Upper lobe of left lung (tissue), 4 donors: ENCODE data around the gene GRIK4.

Source experiments
- CTCF ChIP-seq, 6 experiments: fragments of 450-650 bp in 4 of 6; fragments of 200-600 bp in 2 of 6; sonication (generic) in 2 of 6; IDR thresholded peaks; one replicate each; pipeline ENCODE4 v1.5.1; 2016 to 2019; ENCODE audit warnings: antibody characterized with exemption in 6 of 6
- POLR2AphosphoS5 ChIP-seq, 2 donors: sonication (generic); formaldehyde crosslinking; IDR thresholded peaks; one replicate each; pipeline ENCODE4 v1.5.1; 2017; ENCODE audit warnings: antibody characterized with exemption in 2 of 2

- TF ChIP-seq POLR2AphosphoS5 (IDR thresholded peaks at IDR 0.05) (no peak), CTCF (IDR thresholded peaks at IDR 0.05) (no peak)
Measured at GRCh38 chr11:120978701-120979100, 467.2 kb downstream of the GRIK4 start.
